CD4-positive, alpha-beta T cell treated with Interleukin-6 for 4 hours (primary cell): ENCODE data around the gene TRPT1.
A peak's percentile ranks its signal among the peaks of the same experiment; 100 is the strongest.
"Not testable (repeated sequence)": the region's sequence is repeated elsewhere in the genome, so short reads cannot be mapped to it uniquely, and the experiment has no call there.

ENCODE experiments used
- DNase-seq: peaks from one replicate; pipeline ENCODE4 v3.0.0-alpha.2; 2020; ENCODE audit warnings: mixed read lengths

The TRPT1 gene

GRCh38 chr11:64258356-64258755 is 32.4 kb upstream of the TRPT1 start:
- DNase-seq, result no peak

GRCh38 chr11:64256300-64256699 is 30.3 kb upstream of the TRPT1 start:
- DNase-seq, result no peak

- no peak for DNase-seq
Measured at GRCh38 chr11:64255135-64256128, 29.4 kb upstream of the TRPT1 start.

GRCh38 chr11:64254326-64254725 is 28.3 kb upstream of the TRPT1 start:
- DNase-seq, result no peak

- DNase-seq, result no peak
Measured at GRCh38 chr11:64253481-64253880, 27.5 kb upstream of the TRPT1 start.

GRCh38 chr11:64253043-64253442 is 27.1 kb upstream of the TRPT1 start:
- DNase-seq, result no peak

GRCh38 chr11:64252003-64252872 is 26.3 kb upstream of the TRPT1 start:
- DNase-seq, result peak; percentile 43

- no peak for DNase-seq
Measured at GRCh38 chr11:64251753-64252002, 25.7 kb upstream of the TRPT1 start.

GRCh38 chr11:64251016-64251752 is 25.2 kb upstream of the TRPT1 start, which contains the start of gene PLCB3:
TSS of gene PLCB3 (plus strand) at chr11:64251530. CDS start at chr11:64251650, 120 bp downstream.
- DNase-seq, result peak; percentile 61

GRCh38 chr11:64250415-64251015 is 24.5 kb upstream of the TRPT1 start:
- DNase-seq, result no peak

- no peak for DNase-seq
Measured at GRCh38 chr11:64249563-64250414, 23.8 kb upstream of the TRPT1 start.

GRCh38 chr11:64249038-64249437 is 23.1 kb upstream of the TRPT1 start:
- DNase-seq, result no peak

GRCh38 chr11:64248578-64248977 is 22.6 kb upstream of the TRPT1 start:
- DNase-seq, result no peak

- DNase-seq, result no peak
Measured at GRCh38 chr11:64247729-64248531, 21.9 kb upstream of the TRPT1 start.

GRCh38 chr11:64246871-64247728 is 21.1 kb upstream of the TRPT1 start, which contains the start of gene PPP1R14B:
TSS of gene PPP1R14B (minus strand) at chr11:64246943. CDS start at chr11:64246673, 270 bp downstream.
- peak; percentile 92 for DNase-seq

GRCh38 chr11:64246621-64246870 is 20.6 kb upstream of the TRPT1 start:
- not testable (repeated sequence) for DNase-seq

GRCh38 chr11:64245797-64246620 is 20.0 kb upstream of the TRPT1 start:
- peak; percentile 91 for DNase-seq

GRCh38 chr11:64245401-64245796 is 19.4 kb upstream of the TRPT1 start:
- DNase-seq, result peak; percentile 80

- no peak for DNase-seq
Measured at GRCh38 chr11:64244966-64245365, 19.0 kb upstream of the TRPT1 start.
